K562 (cell line): ENCODE results near the gene PCDH12. TPM values are rescaled to one million over a fixed set of nuclear protein-coding genes. Genes with fewer than 3 reads are reported as not detected.

Experiments
- ATAC-seq: fragments of 200-7000 bp; cut with Tn5 transposase; 3 replicates; pipeline ENCODE4 v1.9.1; 2020; ENCODE audit warnings: moderate library complexity
- BruUV-seq: library from RNA; stranded (reverse); fragments of 400-500 nt; replicated peaks from 2 replicates; lab custom pipeline; 2021; lab: Mats Ljungman, UMichigan
- CTCF ChIA-PET: fragments of 300-600 bp; formaldehyde crosslinking; extraction: SDS; loops from one replicate; lab custom pipeline; 2021; ENCODE audit warnings: low intra/inter-chr PET ratio; lab: Yijun Ruan, JAX
- POLR2A ChIA-PET: fragments of 300-600, 350-650 bp; sonication (Branson Sonifier 250); formaldehyde crosslinking; extraction: SDS; loops from one replicate; lab custom pipeline; 2021; ENCODE audit warnings: antibody characterized with exemption, inconsistent platforms; lab: Yijun Ruan, JAX
- DNase-seq, 4 experiments: peaks; one replicate each; pipeline versions ENCODE4 v3.0.0 to v3.0.0-alpha.2; 2011 to 2018; ENCODE audit warnings: low spot score in 3 of 4, mixed read lengths in 3 of 4; ENCODE audit errors: extremely low read depth in 1 of 4
- FAIRE-seq: peaks from 2 replicates; lab custom pipeline; 2011; peaks lifted over from hg19 to GRCh38; lab: Jason Lieb, UNC
- H2AFZ ChIP-seq: 2 replicates; pipeline ENCODE4 v1.6.0; 2011; ENCODE audit warnings: low read depth, low read length, control low read depth, inconsistent platforms
- H3K27ac ChIP-seq: fragments of 200-600 bp; 3 replicates; pipeline ENCODE4 v1.8.0; 2011; ENCODE audit warnings: low read depth, mild to moderate bottlenecking, control low read depth, inconsistent platforms, low read length, moderate library complexity, mixed read lengths; ENCODE audit errors: extremely low read depth
- H3K27me3 ChIP-seq, 2 experiments: fragments of 300-600 bp in 1 of 2; 2 replicates in 1 of 2; 3 replicates in 1 of 2; pipeline versions ENCODE4 v1.6.0 to v1.8.0; 2011; ENCODE audit warnings: inconsistent platforms in 2 of 2, low read length in 2 of 2, mild to moderate bottlenecking in 1 of 2, mixed read lengths in 1 of 2, moderate library complexity in 1 of 2; ENCODE audit not compliant: control insufficient read depth in 2 of 2, insufficient read depth in 2 of 2
- H3K36me3 ChIP-seq: fragments of 300-600 bp; 3 replicates; pipeline ENCODE4 v1.8.0; 2011; ENCODE audit warnings: mild to moderate bottlenecking, low read length, inconsistent platforms; ENCODE audit not compliant: control insufficient read depth, insufficient read depth
- H3K4me1 ChIP-seq, 2 experiments: fragments of 200-600 bp in 1 of 2; replicated peaks in 1 of 2; 2 replicates in 1 of 2; 3 replicates in 1 of 2; pipeline versions ENCODE4 v1.5.1 to v1.8.0; 2011; ENCODE audit warnings: inconsistent platforms in 2 of 2, low read length in 2 of 2, mild to moderate bottlenecking in 1 of 2, mixed read lengths in 1 of 2, moderate library complexity in 1 of 2; ENCODE audit not compliant: control insufficient read depth in 2 of 2, insufficient read depth in 2 of 2
- H3K4me2 ChIP-seq: 2 replicates; pipeline ENCODE4 v1.6.1; 2011; ENCODE audit warnings: low read length, control low read depth, inconsistent platforms, mixed read lengths; ENCODE audit not compliant: insufficient read depth
- H3K4me3 ChIP-seq: fragments of 200-600 bp; sonication (generic), shearing (Covaris generic); 2 replicates; pipeline ENCODE4 v1.5.1; 2016; ENCODE audit warnings: control low read depth, inconsistent platforms
- H3K79me2 ChIP-seq: fragments of 200-600 bp; 3 replicates; pipeline ENCODE4 v1.8.0; 2011; ENCODE audit warnings: low read length, inconsistent platforms; ENCODE audit not compliant: control insufficient read depth, insufficient read depth
- H3K9ac ChIP-seq, 2 experiments: 2 replicates each; pipeline versions ENCODE4 v1.6.0 to v1.6.1; 2011; ENCODE audit warnings: low read depth in 2 of 2, low read length in 2 of 2, control low read depth in 1 of 2, inconsistent platforms in 1 of 2, mild to moderate bottlenecking in 1 of 2, mixed read lengths in 1 of 2; ENCODE audit not compliant: insufficient read depth in 1 of 2
- H3K9me1 ChIP-seq: one replicate; pipeline ENCODE4 v1.6.0; 2011; ENCODE audit warnings: inconsistent platforms, mild to moderate bottlenecking, low read length, moderate library complexity; ENCODE audit not compliant: control insufficient read depth, insufficient read depth
- H3K9me3 ChIP-seq: replicated peaks from 2 replicates; pipeline ENCODE4 v1.5.1; 2011; ENCODE audit warnings: low read depth, low read length, inconsistent platforms; ENCODE audit not compliant: control insufficient read depth, insufficient read depth
- H4K20me1 ChIP-seq: replicated peaks from 2 replicates; pipeline ENCODE4 v1.6.1; 2011; ENCODE audit warnings: low read length, inconsistent platforms, mixed read lengths; ENCODE audit not compliant: control insufficient read depth, insufficient read depth
- PTRF ChIP-seq: fragments of 450-650 bp; IDR thresholded peaks from 2 replicates; pipeline ENCODE4 v1.6.1; 2016; ENCODE audit warnings: mild to moderate bottlenecking, missing genetic modification characterization, missing compliant biosample characterization
- TAL1 ChIP-seq: fragments of 450-650 bp; IDR thresholded peaks from 2 replicates; pipeline ENCODE4 v1.6.1; 2016; ENCODE audit warnings: mild to moderate bottlenecking
- WGBS: fragments of 100-300 bp; shearing (Covaris generic); methylation state at CpG from one replicate; pipeline ENCODE4 v1.1.6; 2016; ENCODE audit warnings: low coverage, mixed read lengths; ENCODE audit not compliant: insufficient coverage; ENCODE audit errors: missing lambda C conversion rate; 5-methylcytosine and 5-hydroxymethylcytosine counted together
- in situ Hi-C: fragments of 300-500 bp; cut with MboI; formaldehyde crosslinking; loops from 4 replicates; pipeline ENCODE4 v1.15.0; 2018; ENCODE audit warnings: inconsistent platforms, mixed read lengths
- intact Hi-C: fragments of 100-400 bp; cut with micrococcal nuclease; formaldehyde crosslinking; loops from 2 replicates; pipeline ENCODE4 v1.14.2; 2022
- polyA plus RNA-seq, 8 experiments: library from polyadenylated mRNA; depleted of rRNA in 4 of 8; stranded (reverse) in 5 of 8; unstranded in 3 of 8; fragments of >200 nt; fragmentation: Nextera tagmentation in 2 of 8; fragmentation: Illumina TruSeq in 1 of 8; extraction: Ambion mirVana in 2 of 8; extraction: Trizol in 1 of 8; gene quantifications; 2 replicates each; pipeline versions ENCODE4 v1.2.1 to v1.2.3, GENCODE V29; 2011 to 2014; ENCODE audit warnings: inconsistent platforms in 1 of 8, missing spikeins in 1 of 8
- total RNA-seq, 7 experiments: library from RNA; depleted of rRNA in 6 of 7; stranded (reverse); fragments of >200 nt in 6 of 7; fragmentation: Illumina TruSeq in 2 of 7; extraction: Trizol in 2 of 7; gene quantifications; 2 replicates each; pipeline versions ENCODE4 v1.2.1 to v1.2.3, GENCODE V29; 2011 to 2021; ENCODE audit warnings: low replicate concordance in 1 of 7
- TF ChIP-seq, protein P1 (sequence below), 2 experiments: fragments of 450-650 bp in 1 of 2; sonication (generic) in 1 of 2; formaldehyde crosslinking in 1 of 2; IDR thresholded peaks in 1 of 2; conservative IDR thresholded peaks in 1 of 2; 2 replicates each; pipeline versions ENCODE4 v1.6.1 to v1.8.1; 2016 to 2023; ENCODE audit warnings: mild to moderate bottlenecking in 2 of 2, moderate library complexity in 2 of 2, inconsistent platforms in 1 of 2, missing genetic modification reagents in 1 of 2

Gene PCDH12
- total and polyA plus RNA-seq, 9 of the 15 experiments (the other 6 are each of a cell fraction or from before 2014, with no cell fraction given) = 0.01 to 0.04 (median 0.01) TPM; not detected in 4

GRCh38 chr5:141957367-141957996 is 520 bp downstream of the PCDH12 start (continued):
- TF ChIP-seq, protein P1, sequence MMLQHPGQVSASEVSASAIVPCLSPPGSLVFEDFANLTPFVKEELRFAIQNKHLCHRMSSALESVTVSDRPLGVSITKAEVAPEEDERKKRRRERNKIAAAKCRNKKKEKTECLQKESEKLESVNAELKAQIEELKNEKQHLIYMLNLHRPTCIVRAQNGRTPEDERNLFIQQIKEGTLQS (IDR thresholded peaks at IDR 0.05) = peak; percentile 81
- TF ChIP-seq, protein P1 (CRISPR knock-in tag; conservative IDR thresholded peaks at IDR 0.05) = no peak

DNA sequence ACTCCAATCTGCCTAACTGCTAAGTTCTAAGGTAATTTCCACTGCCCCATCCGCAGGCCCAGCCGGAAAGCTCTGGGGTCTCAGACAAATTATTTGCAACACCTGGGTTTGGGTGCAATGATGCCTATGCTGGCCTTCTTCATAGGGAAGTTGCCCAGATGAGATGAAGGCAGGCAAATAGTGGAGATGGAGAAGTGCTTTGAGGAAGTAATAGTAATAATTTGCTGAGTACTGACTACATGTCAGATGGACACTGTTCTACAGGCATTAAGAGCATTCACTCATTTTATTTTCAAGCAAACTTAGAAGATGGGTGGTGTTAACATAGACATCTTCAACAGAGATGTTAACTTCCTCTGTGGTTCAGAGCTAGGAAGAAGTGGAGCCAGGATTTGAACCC is 3.8 kb downstream of the PCDH12 start:
- no TSS peak for BruUV-seq
- H3K9me1 ChIP-seq = no peaks in the 10 kb centered on the region
- no peaks in the 10 kb centered on the region for H3K79me2 ChIP-seq
- no peak overlapping the region for H3K27ac ChIP-seq
- H3K4me3 ChIP-seq = no peak overlapping the region
- no peak overlapping the region for H3K9ac ChIP-seq
- DNase-seq = no peak
- no peak overlapping the region for H2AFZ ChIP-seq
- H4K20me1 ChIP-seq = peaks cover 4% of the 10 kb centered on the region; the same call in 1 of the 2 replicates
- H3K9me3 ChIP-seq = no peaks in the 10 kb centered on the region
- FAIRE-seq = no peak
- POLR2A ChIA-PET = interaction anchor here (2.8 kb wide), 1 partner anchor 11 kb away, joined by 18 read pairs; no protein-coding TSS in a partner anchor
- peaks cover 20 to 52% of the 10 kb centered on the region in 2 experiments; a peak in 4 of 5 replicates for H3K27me3 ChIP-seq
- H3K36me3 ChIP-seq = no peaks in the 10 kb centered on the region
- WGBS = 86% methylated on average over 2 of the region's 2 CpGs
- in situ Hi-C loops = no loop called here
- peaks cover 0 to 4% of the 10 kb centered on the region in 2 experiments; a peak in 1 of 5 replicates for H3K4me1 ChIP-seq
- ATAC-seq = no peak
- CTCF ChIA-PET = no interaction called here
- TF ChIP-seq PTRF (tag) (no peak), TAL1 (no peak)
- intact Hi-C loops = no loop called here
- no peak overlapping the region for H3K4me2 ChIP-seq
